Smooth muscle cell (in vitro differentiated cells): Measurements from ENCODE around the gene KIF4B. TPM values are rescaled to one million over a fixed set of nuclear protein-coding genes. Genes with fewer than 3 reads are reported as not detected.

Experiments
- DNase-seq: peaks from one replicate; lab custom pipeline; 2025; ENCODE audit not compliant: unreplicated experiment; lab: John Stamatoyannopoulos, UW
- H2AFZ ChIP-seq: fragments of 200-600 bp; sonication (generic); 2 replicates; pipeline ENCODE4 v1.6.0; 2016; ENCODE audit warnings: antibody characterized with exemption, low read depth, mild to moderate bottlenecking
- H3F3A ChIP-seq: fragments of 200-600 bp; sonication (generic); 2 replicates; pipeline ENCODE4 v1.6.0; 2017; ENCODE audit warnings: antibody characterized with exemption, low read depth
- H3K27ac ChIP-seq: fragments of 200-600 bp; sonication (generic); 2 replicates; pipeline ENCODE4 v1.5.1; 2016; ENCODE audit warnings: low read depth, mild to moderate bottlenecking
- H3K27me3 ChIP-seq: fragments of 200-600 bp; sonication (generic); 2 replicates; pipeline ENCODE4 v1.6.1; 2016; ENCODE audit warnings: low read depth, mild to moderate bottlenecking
- H3K36me3 ChIP-seq: fragments of 200-600 bp; sonication (generic); 2 replicates; pipeline ENCODE4 v1.5.1; 2016; ENCODE audit warnings: low read depth
- H3K4me1 ChIP-seq: fragments of 200-600 bp; sonication (generic); 2 replicates; pipeline ENCODE4 v1.5.1; 2016; ENCODE audit warnings: low read depth
- H3K4me2 ChIP-seq: fragments of 200-600 bp; sonication (generic); 2 replicates; pipeline ENCODE4 v1.6.0; 2016; ENCODE audit warnings: mild to moderate bottlenecking
- H3K4me3 ChIP-seq: fragments of 200-600 bp; sonication (generic); 2 replicates; pipeline ENCODE4 v1.5.1; 2016; ENCODE audit warnings: mild to moderate bottlenecking
- H3K79me2 ChIP-seq: fragments of 200-600 bp; sonication (generic); 2 replicates; pipeline ENCODE4 v1.6.0; 2016; ENCODE audit warnings: low read depth, mild to moderate bottlenecking
- H3K9ac ChIP-seq: fragments of 200-600 bp; sonication (generic); 2 replicates; pipeline ENCODE4 v1.6.0; 2016; ENCODE audit warnings: low read depth
- H3K9me3 ChIP-seq: fragments of 200-600 bp; sonication (generic); replicated peaks from 2 replicates; pipeline ENCODE4 v1.5.1; 2016; ENCODE audit warnings: low read depth
- H4K20me1 ChIP-seq: fragments of 200-600 bp; sonication (generic); 2 replicates; pipeline ENCODE4 v1.6.0; 2016; ENCODE audit warnings: low read depth
- CTCF ChIP-seq: fragments of 200-600 bp; sonication (generic); IDR thresholded peaks from 2 replicates; pipeline ENCODE4 v1.5.1; 2017; ENCODE audit warnings: borderline replicate concordance, mild to moderate bottlenecking, antibody characterized with exemption; ENCODE audit not compliant: insufficient read depth, poor library complexity, severe bottlenecking
- whole genome bisulfite sequencing: methylation state at CpG from one replicate; pipeline ENCODE4 v1.1.7; 2016; ENCODE audit warnings: low lambda C conversion rate; 5-methylcytosine and 5-hydroxymethylcytosine counted together
- polyA plus RNA-seq: library from polyadenylated mRNA; unstranded; fragments of >200 nt; fragmentation: Nextera tagmentation; extraction: Ambion mirVana; gene quantifications from 2 replicates; pipeline ENCODE4 v1.2.1, GENCODE V29; 2016
- total RNA-seq: library from RNA; depleted of rRNA; stranded (reverse); fragments of >200 nt; gene quantifications from 2 replicates; pipeline ENCODE4 v1.2.3, GENCODE V29; 2014

KIF4B gene, protein sequence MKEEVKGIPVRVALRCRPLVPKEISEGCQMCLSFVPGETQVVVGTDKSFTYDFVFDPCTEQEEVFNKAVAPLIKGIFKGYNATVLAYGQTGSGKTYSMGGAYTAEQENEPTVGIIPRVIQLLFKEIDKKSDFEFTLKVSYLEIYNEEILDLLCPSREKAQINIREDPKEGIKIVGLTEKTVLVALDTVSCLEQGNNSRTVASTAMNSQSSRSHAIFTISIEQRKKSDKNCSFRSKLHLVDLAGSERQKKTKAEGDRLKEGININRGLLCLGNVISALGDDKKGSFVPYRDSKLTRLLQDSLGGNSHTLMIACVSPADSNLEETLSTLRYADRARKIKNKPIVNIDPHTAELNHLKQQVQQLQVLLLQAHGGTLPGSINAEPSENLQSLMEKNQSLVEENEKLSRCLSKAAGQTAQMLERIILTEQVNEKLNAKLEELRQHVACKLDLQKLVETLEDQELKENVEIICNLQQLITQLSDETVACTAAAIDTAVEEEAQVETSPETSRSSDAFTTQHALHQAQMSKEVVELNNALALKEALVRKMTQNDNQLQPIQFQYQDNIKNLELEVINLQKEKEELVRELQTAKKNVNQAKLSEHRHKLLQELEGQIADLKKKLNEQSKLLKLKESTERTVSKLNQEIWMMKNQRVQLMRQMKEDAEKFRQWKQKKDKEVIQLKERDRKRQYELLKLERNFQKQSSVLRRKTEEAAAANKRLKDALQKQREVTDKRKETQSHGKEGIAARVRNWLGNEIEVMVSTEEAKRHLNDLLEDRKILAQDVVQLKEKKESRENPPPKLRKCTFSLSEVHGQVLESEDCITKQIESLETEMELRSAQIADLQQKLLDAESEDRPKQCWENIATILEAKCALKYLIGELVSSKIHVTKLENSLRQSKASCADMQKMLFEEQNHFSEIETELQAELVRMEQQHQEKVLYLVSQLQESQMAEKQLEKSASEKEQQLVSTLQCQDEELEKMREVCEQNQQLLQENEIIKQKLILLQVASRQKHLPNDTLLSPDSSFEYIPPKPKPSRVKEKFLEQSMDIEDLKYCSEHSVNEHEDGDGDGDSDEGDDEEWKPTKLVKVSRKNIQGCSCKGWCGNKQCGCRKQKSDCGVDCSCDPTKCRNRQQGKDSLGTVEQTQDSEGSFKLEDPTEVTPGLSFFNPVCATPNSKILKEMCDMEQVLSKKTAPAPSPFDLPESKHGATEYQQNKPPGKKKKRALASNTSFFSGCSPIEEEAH
- total RNA-seq (not detected in 2 replicates), polyA plus RNA-seq (not detected in 2 replicates)

DNA sequence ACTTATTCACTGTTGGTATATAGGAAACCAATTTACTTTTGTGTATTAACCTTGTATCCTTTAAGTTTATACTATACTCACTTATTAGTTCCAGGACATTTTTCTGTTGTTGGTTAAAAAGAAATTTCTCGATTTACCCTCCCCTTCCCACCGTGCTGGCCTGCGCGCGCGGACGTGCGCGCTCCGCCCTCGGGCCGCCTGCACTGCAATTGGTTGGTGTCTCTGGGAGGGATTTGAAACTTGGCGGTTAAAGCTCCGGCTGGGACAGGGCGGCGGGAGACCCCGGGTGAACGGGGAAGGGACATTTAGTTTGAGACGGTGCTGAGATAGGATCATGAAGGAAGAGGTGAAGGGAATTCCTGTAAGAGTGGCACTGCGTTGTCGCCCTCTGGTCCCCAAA is at the start of gene KIF4B:
Gene KIF4B (plus strand): TSS at position 230 of the 400 bp plus-strand sequence. CDS start 105 bp downstream, at position 335.
- Histone ChIP-seq H3K9ac (no peak within 1 kb of the TSS), H3K4me3 (no peak within 1 kb of the TSS), H3K4me1 (no peaks in the 10 kb centered on the region), H4K20me1 (no peaks in the 10 kb centered on the region), H3K9me3 (no peaks in the 10 kb centered on the region), H3K27ac (no peak within 1 kb of the TSS), H2AFZ (no peak within 1 kb of the TSS), H3K27me3 (no peaks in the 10 kb centered on the region), H3K4me2 (no peak within 1 kb of the TSS), H3K36me3 (no peaks in the 10 kb centered on the region), H3K79me2 (no peaks in the 10 kb centered on the region), H3F3A (no peaks in the 10 kb centered on the region)
- TF ChIP-seq CTCF = no peak
- 95% methylated on average over 21 of the region's 21 CpGs for WGBS
- no peak for DNase-seq

DNA sequence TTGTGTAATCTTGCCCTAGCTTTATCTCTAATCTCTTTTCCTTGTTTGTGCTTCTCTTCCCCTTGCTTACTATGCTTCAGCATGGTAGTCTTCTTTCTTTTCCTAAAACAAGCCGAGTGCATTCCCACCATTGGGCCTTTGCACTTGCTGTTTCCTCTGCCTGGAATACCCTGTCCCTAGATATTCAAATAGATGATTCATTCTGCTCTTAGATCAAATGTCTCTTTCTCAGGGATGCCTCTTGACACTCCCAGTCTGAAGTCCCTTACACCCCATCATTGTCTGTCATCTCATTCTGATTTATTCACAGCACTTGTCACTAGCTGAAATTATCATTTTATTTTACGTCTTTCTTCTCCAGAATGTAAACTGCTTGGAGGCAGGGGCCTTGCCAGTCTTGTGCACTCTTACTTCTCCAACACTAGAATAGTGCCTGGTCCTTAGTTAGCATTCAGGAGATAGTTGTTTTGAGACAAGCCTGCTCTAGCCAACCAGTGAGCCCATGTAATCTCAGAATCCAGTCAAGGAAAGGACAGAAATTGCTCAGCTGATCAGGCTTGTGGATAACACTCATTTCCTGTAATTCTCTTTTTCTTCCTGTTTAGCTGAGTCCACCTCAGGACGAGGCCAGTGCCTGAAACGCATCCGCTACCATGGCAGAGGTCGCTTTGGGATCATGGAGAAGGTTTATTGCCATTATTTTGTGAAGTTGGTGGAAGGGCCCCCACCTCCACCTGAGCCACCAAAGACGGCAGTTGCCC is 47.3 kb upstream of the KIF4B start:
- Histone ChIP-seq H3K4me1 (no peaks in the 10 kb centered on the region), H3F3A (no peaks in the 10 kb centered on the region), H3K4me3 (no peak overlapping the region), H4K20me1 (peaks cover 22% of the 10 kb centered on the region), H3K9me3 (no peaks in the 10 kb centered on the region), H3K27me3 (no peaks in the 10 kb centered on the region), H3K79me2 (no peaks in the 10 kb centered on the region), H2AFZ (no peak overlapping the region), H3K27ac (no peak overlapping the region), H3K9ac (no peak overlapping the region), H3K4me2 (no peak overlapping the region), H3K36me3 (peaks cover 7% of the 10 kb centered on the region)
- 99% methylated on average over 7 of the region's 7 CpGs for WGBS
- no peak for TF ChIP-seq CTCF
- no peak for DNase-seq

DNA sequence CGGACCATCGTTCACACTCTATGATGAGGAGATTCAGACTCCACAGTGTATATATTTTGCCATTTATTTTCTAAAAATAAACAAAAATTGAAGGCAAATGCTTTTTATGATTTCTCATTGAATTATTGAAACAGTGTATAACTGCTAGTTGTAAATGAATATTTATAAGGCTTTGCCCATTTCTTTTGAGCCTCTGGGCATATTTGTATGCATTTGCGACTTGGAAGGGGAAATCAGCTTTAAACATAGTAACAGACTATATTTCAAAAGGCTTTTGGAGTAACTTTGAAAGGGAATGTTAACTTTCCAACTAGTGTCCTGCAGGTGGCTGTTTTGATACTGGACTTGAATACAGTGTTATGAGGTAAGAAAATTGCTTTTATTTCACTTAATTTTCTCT is 46.7 kb upstream of the KIF4B start:
- H3K9me3 ChIP-seq = no peaks in the 10 kb centered on the region
- H3K36me3 ChIP-seq = peaks cover 7% of the 10 kb centered on the region
- peaks cover 22% of the 10 kb centered on the region for H4K20me1 ChIP-seq
- H3K79me2 ChIP-seq = no peaks in the 10 kb centered on the region
- H2AFZ ChIP-seq = no peak overlapping the region
- TF ChIP-seq CTCF = no peak
- no peak overlapping the region for H3K27ac ChIP-seq
- no peak for DNase-seq
- 94% methylated on average over 3 of the region's 3 CpGs for WGBS
- no peaks in the 10 kb centered on the region for H3K4me1 ChIP-seq
- no peak overlapping the region for H3K4me2 ChIP-seq
- no peaks in the 10 kb centered on the region for H3F3A ChIP-seq
- no peaks in the 10 kb centered on the region for H3K27me3 ChIP-seq
- no peak overlapping the region for H3K9ac ChIP-seq
- no peak overlapping the region for H3K4me3 ChIP-seq
